Memory B cell (primary cell): ENCODE results near the gene RPL13A.

Experiments
- ATAC-seq: fragments of 150-1000 bp; cut with Tn5 transposase; 2 replicates; pipeline ENCODE4 v1.10.0; 2021; ENCODE audit warnings: low read depth, mild to moderate bottlenecking, moderate library complexity
- DNase-seq, 2 donors: peaks; one replicate each; pipeline ENCODE4 v3.0.0; 2022; ENCODE audit warnings: low spot score in 2 of 2
- H3K27ac Mint-ChIP-seq: one replicate; pipeline ENCODE4 v1.8.0; 2022; ENCODE audit warnings: mild to moderate bottlenecking, moderate library complexity, mixed read lengths
- H3K27me3 Mint-ChIP-seq: one replicate; pipeline ENCODE4 v1.8.0; 2022; ENCODE audit warnings: mixed read lengths
- H3K36me3 Mint-ChIP-seq: one replicate; pipeline ENCODE4 v1.8.0; 2022; ENCODE audit warnings: mild to moderate bottlenecking, mixed read lengths
- H3K4me1 Mint-ChIP-seq: one replicate; pipeline ENCODE4 v1.8.0; 2022; ENCODE audit warnings: mixed read lengths
- H3K4me3 Mint-ChIP-seq: one replicate; pipeline ENCODE4 v1.8.0; 2022; ENCODE audit warnings: mild to moderate bottlenecking, moderate library complexity, mixed read lengths
- H3K9me3 Mint-ChIP-seq: one replicate; pipeline ENCODE4 v1.8.0; 2022; ENCODE audit warnings: mixed read lengths

The RPL13A gene

DNA sequence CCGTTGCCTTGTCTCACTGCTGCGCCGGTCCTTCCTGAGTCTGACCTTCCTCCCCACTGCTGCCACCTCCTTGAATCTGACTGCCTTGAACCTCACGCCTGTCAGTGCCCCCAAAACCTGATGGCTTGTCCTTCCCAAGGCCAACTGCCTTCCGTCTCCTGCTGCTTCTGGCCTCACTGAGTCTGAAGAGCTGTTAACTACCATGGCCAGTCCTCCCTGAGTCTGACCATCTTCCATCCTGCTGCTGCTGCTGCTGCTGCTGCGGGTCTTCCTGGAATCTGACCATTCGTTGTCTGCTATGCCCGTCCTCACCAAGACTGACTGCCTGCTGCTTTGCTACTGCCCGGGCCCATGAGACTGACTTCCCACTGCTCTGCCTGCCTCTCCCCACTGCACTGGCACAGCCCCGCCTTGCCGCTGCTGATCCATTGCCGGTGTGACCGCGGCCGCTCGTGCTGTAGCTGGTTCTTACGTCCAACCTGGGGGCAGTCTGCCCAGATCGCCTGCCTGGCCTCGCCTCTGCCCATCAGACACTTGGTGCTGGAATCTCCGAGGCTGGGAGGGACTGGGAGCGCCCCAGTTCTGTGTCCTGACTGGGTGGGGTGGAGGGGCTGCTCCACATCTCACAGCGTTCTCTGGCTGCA is 37.5 kb downstream of the RPL13A start:
- Mint-ChIP-seq H3K36me3 (peaks cover 8% of the 10 kb centered on the region), H3K4me3 (no peak overlapping the region), H3K27me3 (peaks cover 2% of the 10 kb centered on the region), H3K27ac (no peak overlapping the region), H3K4me1 (peaks cover 14% of the 10 kb centered on the region), H3K9me3 (no peaks in the 10 kb centered on the region)
- DNase-seq (no peak), ATAC-seq (no peak)

DNA sequence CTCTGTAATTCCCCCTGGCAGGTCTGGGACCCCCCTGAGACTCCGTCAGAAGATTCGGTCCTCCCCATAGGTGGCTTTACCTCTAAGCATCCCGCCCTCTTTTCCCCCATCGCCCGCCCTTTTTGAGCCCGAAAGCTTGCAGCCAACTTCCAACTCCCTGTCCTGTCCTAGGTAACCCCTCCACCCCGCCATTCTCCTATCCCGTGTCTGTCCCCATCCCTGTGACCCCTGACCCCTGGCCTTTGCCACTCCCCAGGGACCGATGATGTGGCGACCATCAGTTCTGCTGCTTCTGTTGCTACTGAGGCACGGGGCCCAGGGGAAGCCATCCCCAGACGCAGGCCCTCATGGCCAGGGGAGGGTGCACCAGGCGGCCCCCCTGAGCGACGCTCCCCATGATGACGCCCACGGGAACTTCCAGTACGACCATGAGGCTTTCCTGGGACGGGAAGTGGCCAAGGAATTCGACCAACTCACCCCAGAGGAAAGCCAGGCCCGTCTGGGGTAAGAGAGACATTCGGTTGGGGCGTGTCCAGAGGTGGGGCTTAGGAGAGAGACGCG is 40.9 kb downstream of the RPL13A start:
- no peak for DNase-seq
- Mint-ChIP-seq H3K36me3 (peaks cover 8% of the 10 kb centered on the region), H3K27ac (peak overlapping the region; percentile 62), H3K27me3 (peaks cover 2% of the 10 kb centered on the region), H3K4me1 (peaks cover 18% of the 10 kb centered on the region), H3K9me3 (no peaks in the 10 kb centered on the region), H3K4me3 (peak overlapping the region; percentile 78)
- ATAC-seq: no peak

DNA sequence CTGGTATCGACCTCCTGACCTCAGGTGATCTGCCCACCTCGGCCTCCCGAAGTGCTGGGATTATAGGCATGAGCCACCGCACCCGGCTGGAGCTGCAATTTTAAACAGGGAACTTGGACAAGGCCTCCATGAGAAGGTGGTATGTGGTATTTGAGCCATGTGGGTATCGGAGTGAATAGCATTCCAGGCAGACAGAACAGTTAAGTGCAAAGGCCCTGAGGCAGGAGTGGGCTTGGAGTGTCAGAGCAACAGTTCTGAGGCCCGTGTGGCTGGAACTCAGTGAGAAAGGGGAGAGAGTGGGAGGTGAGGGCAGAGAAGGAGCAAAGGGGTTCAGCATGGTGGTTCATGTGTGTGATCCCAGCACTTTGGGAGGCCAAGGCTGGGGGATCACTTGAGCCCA is 43.3 kb downstream of the RPL13A start:
- no peak for ATAC-seq
- Mint-ChIP-seq H3K9me3 (no peaks in the 10 kb centered on the region), H3K4me1 (peaks cover 29% of the 10 kb centered on the region), H3K36me3 (peaks cover 3% of the 10 kb centered on the region), H3K27me3 (peaks cover 2% of the 10 kb centered on the region), H3K4me3 (no peak overlapping the region), H3K27ac (no peak overlapping the region)
- no peak for DNase-seq

DNA sequence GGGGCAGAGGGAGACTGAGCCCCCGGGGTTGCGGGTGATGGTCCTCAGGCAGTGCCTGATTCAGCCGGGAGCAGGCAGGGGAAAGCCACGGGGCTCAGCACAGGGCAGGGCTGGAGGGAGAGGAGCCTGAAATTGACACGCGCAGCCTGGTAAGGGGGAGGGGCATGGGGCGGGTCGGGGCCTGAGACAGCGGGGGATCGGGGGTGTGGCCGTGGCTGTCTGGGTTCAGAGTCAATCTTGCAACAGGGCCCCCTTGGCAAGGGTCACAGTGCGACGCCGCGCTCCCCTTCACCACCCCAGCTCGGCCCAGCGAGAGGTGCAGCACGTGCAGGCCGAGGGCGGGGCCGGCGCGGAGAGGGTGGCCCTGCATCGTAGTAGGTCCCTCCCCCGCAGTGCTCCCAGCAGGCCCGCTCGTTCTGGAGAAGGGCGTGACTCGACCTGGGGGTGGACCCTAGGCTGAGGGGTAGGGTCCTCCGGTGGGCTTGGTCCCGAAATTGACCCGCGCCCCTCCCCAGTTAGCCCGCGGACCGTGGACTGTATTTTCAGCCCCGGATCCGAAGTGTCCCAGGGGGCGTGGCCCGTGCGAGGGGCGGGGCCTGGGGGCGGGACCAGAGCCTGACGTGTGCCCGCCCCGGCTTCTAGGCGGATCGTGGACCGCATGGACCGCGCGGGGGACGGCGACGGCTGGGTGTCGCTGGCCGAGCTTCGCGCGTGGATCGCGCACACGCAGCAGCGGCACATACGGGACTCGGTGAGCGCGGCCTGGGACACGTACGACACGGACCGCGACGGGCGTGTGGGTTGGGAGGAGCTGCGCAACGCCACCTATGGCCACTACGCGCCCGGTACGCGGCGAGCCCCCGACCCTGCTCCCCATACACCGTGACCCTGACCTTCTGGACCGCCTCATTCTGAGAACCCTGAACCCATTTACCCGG is 46.4 kb downstream of the RPL13A start:
- Mint-ChIP-seq H3K4me1 (peaks cover 20% of the 10 kb centered on the region), H3K27ac (peak overlapping the region; percentile 65), H3K9me3 (no peaks in the 10 kb centered on the region), H3K27me3 (peaks cover 2% of the 10 kb centered on the region), H3K36me3 (no peaks in the 10 kb centered on the region), H3K4me3 (peak overlapping the region; percentile 86)
- peak; percentile 87 to 97 for DNase-seq
- peak; percentile 86 for ATAC-seq

DNA sequence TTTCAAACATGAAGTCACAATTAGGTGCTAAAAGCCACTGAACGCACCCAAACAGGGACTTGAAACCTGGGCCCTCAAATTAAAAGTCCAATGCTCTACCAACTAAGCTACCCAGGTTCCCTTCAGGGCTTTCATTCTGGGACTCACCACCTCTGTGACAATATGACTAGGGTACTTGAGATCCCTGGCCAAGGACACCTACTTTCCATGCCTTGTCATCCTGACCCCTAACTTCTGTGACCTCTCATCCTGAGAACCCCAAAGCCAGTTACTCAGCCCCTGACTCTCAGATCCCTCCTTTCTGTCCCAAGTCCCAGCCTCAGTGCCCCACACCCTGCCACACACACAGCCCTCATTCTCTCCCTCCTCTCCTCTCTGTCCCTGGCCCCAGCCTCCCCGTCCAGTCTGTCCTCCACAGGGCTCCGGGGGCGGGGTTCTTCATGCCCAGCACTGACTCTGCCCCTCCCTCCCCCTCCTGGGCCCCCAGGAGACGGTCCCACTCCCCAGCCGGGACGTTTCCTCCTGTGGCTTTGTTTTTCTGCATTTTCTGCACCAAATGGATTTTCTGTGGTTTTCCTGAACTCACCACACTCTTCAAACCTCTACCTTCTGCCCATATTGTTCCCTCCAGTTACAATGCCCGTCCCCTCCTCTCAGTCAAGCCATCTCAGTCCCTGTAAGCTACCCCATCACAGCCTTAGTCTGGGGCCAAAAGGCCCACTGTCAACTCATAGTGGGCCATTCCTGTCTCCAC is 47.4 kb downstream of the RPL13A start:
- peak overlapping the region; percentile 86 for H3K4me3 Mint-ChIP-seq

DNA sequence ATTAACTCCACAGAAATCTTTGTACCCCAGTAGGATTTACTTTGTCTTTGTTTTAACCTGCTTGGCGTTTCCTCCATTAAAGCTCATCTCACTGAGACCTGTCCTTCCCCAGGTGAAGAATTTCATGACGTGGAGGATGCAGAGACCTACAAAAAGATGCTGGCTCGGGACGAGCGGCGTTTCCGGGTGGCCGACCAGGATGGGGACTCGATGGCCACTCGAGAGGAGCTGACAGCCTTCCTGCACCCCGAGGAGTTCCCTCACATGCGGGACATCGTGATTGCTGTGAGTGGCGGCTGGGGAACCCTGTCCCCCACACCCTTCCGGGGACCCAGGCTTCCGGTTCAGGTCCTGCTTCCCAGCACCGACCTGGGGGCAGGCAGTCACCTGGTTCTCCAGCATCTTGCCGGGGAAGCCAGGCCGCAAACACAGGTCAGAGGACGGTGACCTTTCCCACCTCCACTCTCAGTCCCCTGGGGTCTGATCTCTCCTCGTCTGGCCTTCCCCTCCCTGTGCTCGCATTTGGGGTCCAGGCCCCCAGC is 49.6 kb downstream of the RPL13A start:
- H3K27ac Mint-ChIP-seq: peak overlapping the region; percentile 81

More for the DNA sequence above, 47.4 kb downstream of the RPL13A start:
- ATAC-seq: no peak
- DNase-seq: no peak
- Mint-ChIP-seq H3K9me3 (no peaks in the 10 kb centered on the region), H3K4me1 (peaks cover 20% of the 10 kb centered on the region), H3K27ac (peak overlapping the region; percentile 65), H3K27me3 (no peaks in the 10 kb centered on the region), H3K36me3 (no peaks in the 10 kb centered on the region)

DNA sequence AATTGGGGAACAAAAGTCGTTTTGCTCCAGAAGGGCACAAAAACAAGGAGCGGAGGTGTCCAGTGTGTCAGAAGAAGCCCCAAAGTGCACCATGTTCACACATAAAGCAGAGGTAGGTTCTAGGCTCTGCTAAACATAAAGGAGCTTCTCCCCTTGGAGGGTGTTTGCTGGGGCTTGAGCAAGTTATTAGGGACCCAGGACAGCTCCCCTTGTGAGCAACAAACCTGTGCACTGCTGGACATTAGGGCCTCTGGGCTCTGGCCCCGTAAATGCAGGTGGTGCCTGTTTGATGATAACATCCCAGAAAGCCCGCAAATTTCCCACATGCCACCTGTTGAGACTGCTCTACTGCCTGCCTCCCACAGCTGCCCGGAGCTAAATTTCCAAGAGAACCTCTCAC is 51.2 kb downstream of the RPL13A start:
- ATAC-seq: no peak

More for the DNA sequence above, 49.6 kb downstream of the RPL13A start:
- Mint-ChIP-seq H3K4me1 (peaks cover 24% of the 10 kb centered on the region), H3K36me3 (no peaks in the 10 kb centered on the region), H3K4me3 (no peak overlapping the region), H3K27me3 (no peaks in the 10 kb centered on the region), H3K9me3 (no peaks in the 10 kb centered on the region)
- DNase-seq (no peak), ATAC-seq (no peak)

DNA sequence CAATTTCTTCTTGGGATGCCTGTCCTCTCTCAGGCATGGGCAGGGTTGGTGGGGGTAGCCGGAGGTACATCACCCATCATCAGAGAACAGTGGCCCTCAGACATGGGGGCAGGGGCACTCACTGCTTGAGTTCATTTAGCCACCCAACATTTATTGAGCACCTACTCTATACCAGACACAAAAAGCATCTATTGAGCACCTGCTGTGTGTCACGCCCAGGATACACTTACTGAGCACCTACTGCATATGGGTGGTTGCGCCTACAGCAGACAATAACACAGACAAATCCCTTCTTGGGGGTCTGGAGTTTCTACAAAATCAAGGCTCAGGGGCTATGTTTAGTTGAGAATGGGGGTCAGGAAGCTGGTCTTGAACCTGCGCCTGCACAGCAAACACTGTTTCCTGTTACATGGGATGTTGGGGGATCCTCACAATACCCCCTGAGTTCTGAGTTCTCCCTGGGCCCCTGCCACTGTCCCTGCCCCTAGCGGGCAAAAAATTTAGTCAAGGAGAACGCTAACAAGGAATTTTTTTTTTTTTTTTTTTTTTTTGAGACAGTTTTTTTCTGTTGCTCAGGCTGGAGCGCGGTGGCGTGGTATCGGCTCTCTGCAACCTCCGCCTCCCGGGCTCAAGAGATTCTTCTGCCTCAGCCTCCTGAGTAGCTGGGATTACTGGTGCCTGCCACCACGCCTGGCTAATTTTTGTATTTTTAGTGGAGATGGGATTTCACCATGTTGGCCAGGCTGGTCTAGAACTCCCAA is 52.0 kb downstream of the RPL13A start:
- no peak for DNase-seq
- Mint-ChIP-seq H3K27me3 (no peaks in the 10 kb centered on the region), H3K4me1 (peaks cover 20% of the 10 kb centered on the region), H3K9me3 (no peaks in the 10 kb centered on the region), H3K27ac (no peak overlapping the region), H3K4me3 (no peak overlapping the region), H3K36me3 (no peaks in the 10 kb centered on the region)
- ATAC-seq: no peak

More for the DNA sequence above, 51.2 kb downstream of the RPL13A start:
- Mint-ChIP-seq H3K4me3 (no peak overlapping the region), H3K27me3 (no peaks in the 10 kb centered on the region), H3K36me3 (no peaks in the 10 kb centered on the region), H3K4me1 (peaks cover 20% of the 10 kb centered on the region), H3K27ac (no peak overlapping the region), H3K9me3 (no peaks in the 10 kb centered on the region)
- no peak for DNase-seq
